SK-N-SH (cell line): ENCODE results near the gene MYLK2. TPM values are rescaled to one million over a fixed set of nuclear protein-coding genes. Genes with fewer than 3 reads are reported as not detected.

Experiments used
- CTCF ChIA-PET: fragments of 300-600, 350-600 bp; formaldehyde crosslinking; extraction: SDS; loops from one replicate; lab custom pipeline; 2021; lab: Yijun Ruan, JAX
- POLR2A ChIA-PET: fragments of 350-600 bp; sonication (Branson Sonifier 250); formaldehyde crosslinking; extraction: SDS; loops from one replicate; lab custom pipeline; 2020; ENCODE audit warnings: antibody characterized with exemption, inconsistent platforms; lab: Yijun Ruan, JAX
- DNase-seq: peaks from one replicate; pipeline ENCODE4 v3.0.0; 2012
- H2AFZ ChIP-seq: fragments of 200-600 bp; sonication (generic); 2 replicates; pipeline ENCODE4 v1.8.1; 2016; ENCODE audit warnings: antibody characterized with exemption, mild to moderate bottlenecking, low read depth
- H3F3A ChIP-seq: fragments of 200-600 bp; sonication (generic); replicated peaks from 2 replicates; pipeline ENCODE3; 2016; ENCODE audit warnings: antibody characterized with exemption, mild to moderate bottlenecking; ENCODE audit not compliant: insufficient read depth
- H3K27ac ChIP-seq, 2 experiments: fragments of 200-500 bp in 1 of 2; fragments of 200-600 bp in 1 of 2; sonication (Bioruptor generic) in 1 of 2; sonication (generic), shearing (Covaris generic) in 1 of 2; 2 replicates each; pipeline versions ENCODE4 v1.5.1 to v1.6.1; 2014 to 2016; ENCODE audit warnings: low read depth in 2 of 2, inconsistent platforms in 1 of 2, low read length in 1 of 2, mild to moderate bottlenecking in 1 of 2, mixed read lengths in 1 of 2
- H3K27me3 ChIP-seq: fragments of 200-600 bp; sonication (generic), shearing (Covaris generic); 2 replicates; pipeline ENCODE4 v1.6.1; 2016; ENCODE audit warnings: mixed run types; ENCODE audit not compliant: insufficient read depth
- H3K36me3 ChIP-seq, 2 experiments: fragments of 200-500 bp in 1 of 2; fragments of 200-600 bp in 1 of 2; sonication (Bioruptor generic) in 1 of 2; sonication (generic) in 1 of 2; replicated peaks in 1 of 2; 2 replicates each; pipeline versions ENCODE3 to v1.5.1; 2014 to 2016; ENCODE audit warnings: low read length in 1 of 2, mild to moderate bottlenecking in 1 of 2; ENCODE audit not compliant: insufficient read depth in 2 of 2, control insufficient read depth in 1 of 2
- H3K4me1 ChIP-seq, 2 experiments: fragments of 200-500 bp in 1 of 2; fragments of 200-600 bp in 1 of 2; sonication (Bioruptor generic) in 1 of 2; sonication (generic), shearing (Covaris generic) in 1 of 2; 2 replicates each; pipeline versions ENCODE4 v1.5.1 to v1.6.1; 2014 to 2016; ENCODE audit warnings: low read depth in 1 of 2, low read length in 1 of 2, mixed run types in 1 of 2; ENCODE audit not compliant: insufficient read depth in 2 of 2, control insufficient read depth in 1 of 2
- H3K4me2 ChIP-seq: fragments of 200-600 bp; sonication (generic), shearing (Covaris generic); 2 replicates; pipeline ENCODE4 v1.6.1; 2017; ENCODE audit warnings: mixed run types
- H3K4me3 ChIP-seq, 2 experiments: fragments of 200-500 bp in 1 of 2; fragments of 200-600 bp in 1 of 2; sonication (Bioruptor generic) in 1 of 2; sonication (generic), shearing (Covaris generic) in 1 of 2; 2 replicates each; pipeline versions ENCODE4 v1.5.1 to v1.8.1; 2014 to 2016; ENCODE audit warnings: low read depth in 2 of 2, inconsistent platforms in 1 of 2, low read length in 1 of 2, mild to moderate bottlenecking in 1 of 2, mixed read lengths in 1 of 2, moderate library complexity in 1 of 2
- H3K79me2 ChIP-seq: fragments of 200-600 bp; sonication (generic); 2 replicates; pipeline ENCODE4 v1.8.1; 2017; ENCODE audit warnings: mild to moderate bottlenecking; ENCODE audit not compliant: insufficient read depth
- H3K9ac ChIP-seq: fragments of 200-600 bp; sonication (generic); 2 replicates; pipeline ENCODE4 v1.6.1; 2017; ENCODE audit warnings: mixed run types
- H3K9me2 ChIP-seq: fragments of 200-600 bp; sonication (generic); 2 replicates; pipeline ENCODE4 v1.6.1; 2017; ENCODE audit warnings: mixed run types
- H3K9me3 ChIP-seq: fragments of 200-600 bp; sonication (generic); 2 replicates; pipeline ENCODE4 v1.6.1; 2017; ENCODE audit warnings: mixed run types, mild to moderate bottlenecking, moderate library complexity
- H4K20me1 ChIP-seq: fragments of 200-600 bp; sonication (generic); 2 replicates; pipeline ENCODE4 v1.6.1; 2017; ENCODE audit warnings: mild to moderate bottlenecking, mixed run types; ENCODE audit not compliant: insufficient read depth
- CTCF ChIP-seq: fragments of 200-600 bp; sonication (generic); IDR thresholded peaks from 2 replicates; pipeline ENCODE4 v1.6.1; 2017; ENCODE audit warnings: antibody characterized with exemption, mild to moderate bottlenecking, moderate library complexity
- FOXJ3 ChIP-seq: sonication (generic); formaldehyde crosslinking; IDR thresholded peaks from 2 replicates; pipeline ENCODE4 v1.5.1; 2020; ENCODE audit warnings: mild to moderate bottlenecking, missing genetic modification reagents
- FOXM1 ChIP-seq: IDR thresholded peaks from 2 replicates; pipeline ENCODE4 v1.4.0; 2012; ENCODE audit warnings: low read depth, mild to moderate bottlenecking
- GABPA ChIP-seq: IDR thresholded peaks from 2 replicates; pipeline ENCODE4 v1.4.0; 2012; ENCODE audit warnings: low read depth, mild to moderate bottlenecking
- MAX ChIP-seq: IDR thresholded peaks from 2 replicates; pipeline ENCODE4 v1.4.0; 2012; ENCODE audit warnings: low read depth
- MEF2A ChIP-seq: IDR thresholded peaks from 2 replicates; pipeline ENCODE4 v1.4.0; 2012; ENCODE audit warnings: low read depth, borderline replicate concordance
- MXI1 ChIP-seq: IDR thresholded peaks from 2 replicates; pipeline ENCODE4 v1.6.1; 2012; ENCODE audit warnings: mild to moderate bottlenecking, low read depth, low read length, improper control_type of control experiment
- NFIC ChIP-seq: IDR thresholded peaks from 2 replicates; pipeline ENCODE4 v1.4.0; 2012; ENCODE audit warnings: borderline replicate concordance
- NRF1 ChIP-seq: IDR thresholded peaks from 2 replicates; pipeline ENCODE4 v1.6.1; 2012; ENCODE audit warnings: low read depth, mild to moderate bottlenecking, low read length
- PBX3 ChIP-seq: IDR thresholded peaks from 2 replicates; pipeline ENCODE4; 2012
- POLR2AphosphoS5 ChIP-seq: IDR thresholded peaks from 2 replicates; pipeline ENCODE4 v1.6.1; 2012; ENCODE audit warnings: low read depth, low read length
- RAD21 ChIP-seq: IDR thresholded peaks from 2 replicates; pipeline ENCODE4 v1.6.1; 2012; ENCODE audit warnings: mild to moderate bottlenecking, low read length
- REST ChIP-seq: IDR thresholded peaks from 2 replicates; pipeline ENCODE4 v1.6.1; 2012; ENCODE audit warnings: mild to moderate bottlenecking, low read depth, low read length, moderate library complexity
- RFX5 ChIP-seq: IDR thresholded peaks from 2 replicates; pipeline ENCODE4 v1.6.1; 2012; ENCODE audit warnings: mild to moderate bottlenecking, improper control_type of control experiment, low read length
- TCF12 ChIP-seq: IDR thresholded peaks from 2 replicates; pipeline ENCODE4 v1.4.0; 2012
- TEAD4 ChIP-seq: IDR thresholded peaks from 2 replicates; pipeline ENCODE4 v1.4.0; 2012; ENCODE audit warnings: mild to moderate bottlenecking, borderline replicate concordance; ENCODE audit not compliant: insufficient read depth
- USF1 ChIP-seq: IDR thresholded peaks from 2 replicates; pipeline ENCODE4 v1.4.0; 2012; ENCODE audit warnings: low read depth, borderline replicate concordance
- USF2 ChIP-seq: fragments of 150-350 bp; IDR thresholded peaks from 2 replicates; pipeline ENCODE4 v1.6.1; 2017; ENCODE audit warnings: antibody characterized with exemption, low read length, low read depth, borderline replicate concordance
- YY1 ChIP-seq: IDR thresholded peaks from 2 replicates; pipeline ENCODE4 v1.4.0; 2012; ENCODE audit warnings: low read depth, mild to moderate bottlenecking
- ZBTB33 ChIP-seq: IDR thresholded peaks from 2 replicates; pipeline ENCODE4 v1.4.0; 2012; ENCODE audit warnings: low read depth, borderline replicate concordance
- WGBS: methylation state at CpG from one replicate; pipeline ENCODE4 v1.1.6; 2017; ENCODE audit warnings: low lambda C conversion rate; 5-methylcytosine and 5-hydroxymethylcytosine counted together
- polyA plus RNA-seq, 3 experiments: library from polyadenylated mRNA; depleted of rRNA; stranded (reverse); fragments of >200 nt; gene quantifications; 2 replicates each; pipeline ENCODE4 v1.2.3, GENCODE V29; 2012

MYLK2 gene
- polyA plus RNA-seq, 1 of the 3 experiments (the other 2 are of a cell fraction), result 0.21 TPM

- peak; percentile 90 for DNase-seq
- Histone ChIP-seq H3K4me3 (peak within 1 kb of the TSS; percentile 66 to 69), H4K20me1 (no peaks in the 10 kb centered on the region), H3K9ac (peak within 1 kb of the TSS; percentile 71), H3K27me3 (no peaks in the 10 kb centered on the region), H3K36me3 (no peaks in the 10 kb centered on the region), H3K4me1 (peaks cover 0 to 23% of the 10 kb centered on the region in 2 experiments; a peak in 1 of 4 replicates), H3K4me2 (peak within 1 kb of the TSS; percentile 81), H3F3A (peaks cover 5% of the 10 kb centered on the region), H3K27ac (peak within 1 kb of the TSS in 1 of 2 experiments; percentile 62; a peak in 1 of 4 replicates), H3K9me3 (no peaks in the 10 kb centered on the region), H2AFZ (peak within 1 kb of the TSS; percentile 94), H3K9me2 (no peaks in the 10 kb centered on the region), H3K79me2 (no peaks in the 10 kb centered on the region)
- POLR2A ChIA-PET, result no interaction called here
- CTCF ChIA-PET, result interaction anchor here (0.9 to 2.7 kb wide), 5 partner anchors 9 to 82 kb away, joined by 3 to 13 read pairs (median 5); partner anchors contain the start of gene PDRG1
- 7% methylated on average over 10 of the region's 80 CpGs for WGBS
- no peak for TF ChIP-seq PBX3
- no peak for TF ChIP-seq NFIC
- no peak for TF ChIP-seq MAX
- TF ChIP-seq MEF2A, result no peak
- TF ChIP-seq USF2, result no peak
- TF ChIP-seq POLR2AphosphoS5, result no peak
- no peak for TF ChIP-seq RAD21
- peak; percentile 74 for TF ChIP-seq MXI1
- no peak for TF ChIP-seq ZBTB33
- TF ChIP-seq YY1, result no peak
- no peak for TF ChIP-seq RFX5
- no peak for TF ChIP-seq GABPA
- peak; percentile 43 for TF ChIP-seq NRF1
- TF ChIP-seq FOXM1, result no peak
- no peak for TF ChIP-seq CTCF
- no peak for TF ChIP-seq REST
- no peak for TF ChIP-seq TCF12
- no peak for TF ChIP-seq FOXJ3 (CRISPR knock-in tag)
- TF ChIP-seq TEAD4, result no peak
- TF ChIP-seq USF1, result peak; percentile 54
Measured at GRCh38 chr20:31869942-31870725, 51.0 kb downstream of the MYLK2 start, which contains the start of the genes DUSP15 and TTLL9. TSS of gene DUSP15 (minus strand) at chr20:31870527. CDS start at chr20:31870337, 190 bp downstream. TSS of gene TTLL9 (plus strand) at chr20:31870634. CDS start at chr20:31871127, 493 bp downstream.
